ENCODE measurements around the gene CHST9. TPM values are rescaled to one million over a fixed set of nuclear protein-coding genes. Genes with fewer than 3 reads are reported as not detected.

The CHST9 gene
- total RNA-seq, 3 donors from 2014 or later = 0.05 to 0.82 (median 0.06) TPM

- DNase-seq = no peak
- Histone ChIP-seq H3K9me3 (no peaks in the 10 kb centered on the region), H3K36me3 (ENCODE audit: low read depth) (no peaks in the 10 kb centered on the region), H3K4me3 (no peak overlapping the region), H3K4me1 (ENCODE audit: low read depth) (no peaks in the 10 kb centered on the region)
- no peak for ATAC-seq
- no peak for TF ChIP-seq CTCF (IDR thresholded peaks at IDR 0.05)
- intact Hi-C loops (cut with DNase I, micrococcal nuclease) = no loop called here
These were observed 41.4 kb downstream of the CHST9 start for GRCh38 chr18:27143580-27144287.

- DNase-seq (no peak), ATAC-seq (no peak)
- H3K4me3 ChIP-seq = no peak overlapping the region
- H3K9me3 ChIP-seq = no peaks in the 10 kb centered on the region
- intact Hi-C loops (cut with DNase I, micrococcal nuclease) = no loop called here
- no peaks in the 10 kb centered on the region for H3K36me3 ChIP-seq (ENCODE audit: low read depth)
- H3K4me1 ChIP-seq (ENCODE audit: low read depth) = no peaks in the 10 kb centered on the region
- TF ChIP-seq CTCF (IDR thresholded peaks at IDR 0.05) = no peak
These were observed 42.2 kb downstream of the CHST9 start for GRCh38 chr18:27142891-27143290.

GRCh38 chr18:27141876-27142275, 43.2 kb downstream of the CHST9 start:
- no peaks in the 10 kb centered on the region for H3K4me1 ChIP-seq (ENCODE audit: low read depth)
- H3K36me3 ChIP-seq (ENCODE audit: low read depth) = no peaks in the 10 kb centered on the region
- DNase-seq (no peak), ATAC-seq (no peak)
- no peaks in the 10 kb centered on the region for H3K9me3 ChIP-seq
- no peak overlapping the region for H3K4me3 ChIP-seq
- no peak for TF ChIP-seq CTCF (IDR thresholded peaks at IDR 0.05)
- intact Hi-C loops (cut with DNase I, micrococcal nuclease) = no loop called here

- H3K4me1 ChIP-seq (ENCODE audit: low read depth) = no peaks in the 10 kb centered on the region
- H3K4me3 ChIP-seq = no peak overlapping the region
- no peaks in the 10 kb centered on the region for H3K36me3 ChIP-seq (ENCODE audit: low read depth)
- intact Hi-C loops (cut with DNase I, micrococcal nuclease) = no loop called here
- H3K9me3 ChIP-seq = no peaks in the 10 kb centered on the region
- no peak for TF ChIP-seq CTCF (IDR thresholded peaks at IDR 0.05)
- ATAC-seq = no peak
- DNase-seq = no peak
These were observed 47.0 kb downstream of the CHST9 start for GRCh38 chr18:27138079-27138478.

GRCh38 chr18:27136208-27136535, 48.9 kb downstream of the CHST9 start:
- Histone ChIP-seq H3K4me1 (ENCODE audit: low read depth) (no peaks in the 10 kb centered on the region), H3K36me3 (ENCODE audit: low read depth) (no peaks in the 10 kb centered on the region), H3K4me3 (no peak overlapping the region), H3K9me3 (no peaks in the 10 kb centered on the region)
- intact Hi-C loops (cut with DNase I, micrococcal nuclease) = no loop called here
- no peak for TF ChIP-seq CTCF (IDR thresholded peaks at IDR 0.05)
- no peak for ATAC-seq
- DNase-seq = no peak

Data from mucosa of descending colon (tissue), 3 donors.